Measurements from ENCODE around the gene SELENOI. TPM values are rescaled to one million over a fixed set of nuclear protein-coding genes. Genes with fewer than 3 reads are reported as not detected.
"Not testable (repeated sequence)": the region's sequence is repeated elsewhere in the genome, so short reads cannot be mapped to it uniquely, and the experiment has no call there.

The SELENOI gene
- 15.5 and 19.0 TPM in 2 replicates for total RNA-seq (2014; rRNA removed; shearing (Covaris generic))
- 9.8 and 14.1 TPM in 2 replicates for polyA plus RNA-seq (2015; cell fraction: cytosol; rRNA removed)
- 18.9 and 24.9 TPM in 2 replicates for polyA plus RNA-seq (2015; cell fraction: nucleus; rRNA removed)

GRCh38 chr2:26345545-26346453, at the start of gene SELENOI:
Gene SELENOI, plus strand, starts transcription at chr2:26346143. Its CDS starts 90 bp downstream, at chr2:26346233.
- peak; percentile 98 for DNase-seq (ENCODE audit: low read depth)

GRCh38 chr2:26297061-26297460, 48.9 kb upstream of the SELENOI start:
- no peak for DNase-seq (ENCODE audit: low read depth)

GRCh38 chr2:26298286-26298637, 47.7 kb upstream of the SELENOI start:
- no peak for DNase-seq (ENCODE audit: low read depth)

DNA sequence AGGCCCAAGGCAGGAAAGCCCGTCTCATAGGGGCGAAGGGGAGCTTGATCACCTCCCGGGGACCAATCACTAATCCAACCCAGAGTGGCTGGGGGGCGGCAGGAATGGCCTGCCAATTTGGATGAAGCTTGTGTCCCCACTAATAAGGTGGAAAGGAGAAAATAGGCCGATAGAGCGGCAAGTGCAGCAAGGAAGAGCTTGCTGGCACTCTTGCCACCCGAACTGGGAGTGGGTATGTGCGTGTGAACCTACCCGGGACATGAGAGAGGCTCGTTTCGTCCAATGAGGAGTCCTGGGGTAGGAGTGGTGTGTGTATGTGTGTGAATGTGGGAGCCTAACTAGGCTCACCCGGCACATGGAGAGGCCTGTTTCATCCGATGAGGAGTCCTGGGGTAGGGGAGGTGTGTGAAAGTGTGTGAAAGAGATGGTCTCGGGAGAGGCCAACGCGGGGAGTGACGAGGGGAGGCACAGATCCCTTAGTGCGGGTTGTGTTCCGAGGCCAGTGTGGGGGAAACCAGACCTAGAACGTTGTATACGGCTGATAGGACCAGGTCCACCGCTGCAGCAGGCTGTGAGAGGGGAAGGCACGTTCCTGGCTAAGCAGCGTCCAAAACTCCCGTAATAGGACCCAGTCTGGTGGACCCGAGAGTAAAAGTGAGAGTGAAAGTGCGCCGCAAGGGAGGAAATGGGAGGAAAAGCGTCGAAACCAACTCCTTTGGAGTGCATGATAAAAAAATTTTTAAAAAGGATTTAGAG, 47.1 kb upstream of the SELENOI start:
- no peak for DNase-seq (ENCODE audit: low read depth)

GRCh38 chr2:26299471-26300101, 46.4 kb upstream of the SELENOI start:
- DNase-seq (ENCODE audit: low read depth) = peak; percentile 44

- no peak for DNase-seq (ENCODE audit: low read depth)
These were observed 45.6 kb upstream of the SELENOI start for GRCh38 chr2:26300234-26300925.

- DNase-seq (ENCODE audit: low read depth) = peak; percentile 63
These were observed 43.1 kb upstream of the SELENOI start for GRCh38 chr2:26302846-26303245.

GRCh38 chr2:26305094-26305493, 40.8 kb upstream of the SELENOI start:
- DNase-seq (ENCODE audit: low read depth) = not testable (repeated sequence)

GRCh38 chr2:26305540-26305939, 40.4 kb upstream of the SELENOI start:
- no peak for DNase-seq (ENCODE audit: low read depth)

DNA sequence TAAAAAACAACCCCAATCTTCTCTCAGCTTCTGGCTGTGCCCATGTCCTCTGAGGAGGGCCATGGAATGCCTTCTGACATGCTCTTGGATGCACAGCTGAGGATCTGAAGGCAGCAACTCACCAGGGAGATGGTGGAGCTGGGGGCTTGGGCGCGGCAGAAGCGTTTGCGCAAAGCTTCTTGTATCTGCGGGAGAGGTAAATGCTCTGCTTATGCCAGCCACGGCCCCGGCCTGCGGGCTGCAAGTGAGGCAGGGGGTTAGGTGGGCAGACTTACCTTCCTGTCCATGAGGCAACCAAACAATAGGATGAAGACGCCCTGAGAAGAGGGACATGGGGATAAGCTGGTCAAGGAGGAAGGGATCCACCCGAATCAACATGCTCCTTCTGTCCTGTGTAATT, 36.0 kb upstream of the SELENOI start:
- DNase-seq (ENCODE audit: low read depth) = no peak

GRCh38 chr2:26312471-26312870, 33.5 kb upstream of the SELENOI start:
- no peak for DNase-seq (ENCODE audit: low read depth)

- no peak for DNase-seq (ENCODE audit: low read depth)
These were observed 32.5 kb upstream of the SELENOI start for GRCh38 chr2:26313446-26313845.

DNA sequence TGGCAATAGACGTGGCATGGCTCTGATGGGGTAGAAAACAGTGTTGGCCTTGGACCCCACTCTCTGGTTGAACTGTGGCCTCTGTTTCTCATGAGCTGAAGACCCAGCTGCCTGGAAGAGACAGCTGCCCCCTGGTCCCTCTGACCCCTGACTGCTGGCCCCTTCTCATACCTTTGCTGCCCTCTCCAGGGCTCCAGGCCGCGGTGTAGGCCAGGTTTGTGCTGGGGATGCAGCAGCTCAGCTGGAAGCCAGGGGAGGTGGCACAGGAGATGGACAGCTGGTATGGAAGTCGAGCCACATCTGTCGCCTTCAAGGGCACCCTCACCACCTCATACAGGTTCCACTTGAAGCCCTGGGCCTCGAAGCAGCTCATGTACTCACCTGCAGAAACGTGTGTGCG, 31.7 kb upstream of the SELENOI start:
- no peak for DNase-seq (ENCODE audit: low read depth)

DNA sequence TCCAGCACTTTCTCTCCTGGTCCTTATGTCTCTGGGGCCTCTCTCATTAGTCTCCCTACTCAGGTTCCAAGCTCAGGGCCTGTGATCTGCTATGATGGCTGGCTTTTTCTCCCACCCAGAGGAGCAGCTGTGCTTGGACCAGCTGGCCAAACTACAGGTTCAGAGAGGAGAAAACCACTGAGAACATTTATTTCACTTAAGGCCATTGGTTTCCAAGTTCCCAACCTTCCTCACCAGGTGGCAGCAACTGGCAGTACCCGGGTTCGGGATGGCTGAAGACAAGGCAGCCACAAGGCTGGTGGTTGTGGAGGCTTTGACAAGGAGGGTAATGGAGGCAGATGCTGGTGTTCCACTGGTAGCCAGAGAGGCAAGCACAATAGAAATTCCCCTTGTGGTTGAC, 29.9 kb upstream of the SELENOI start:
- no peak for DNase-seq (ENCODE audit: low read depth)

DNA sequence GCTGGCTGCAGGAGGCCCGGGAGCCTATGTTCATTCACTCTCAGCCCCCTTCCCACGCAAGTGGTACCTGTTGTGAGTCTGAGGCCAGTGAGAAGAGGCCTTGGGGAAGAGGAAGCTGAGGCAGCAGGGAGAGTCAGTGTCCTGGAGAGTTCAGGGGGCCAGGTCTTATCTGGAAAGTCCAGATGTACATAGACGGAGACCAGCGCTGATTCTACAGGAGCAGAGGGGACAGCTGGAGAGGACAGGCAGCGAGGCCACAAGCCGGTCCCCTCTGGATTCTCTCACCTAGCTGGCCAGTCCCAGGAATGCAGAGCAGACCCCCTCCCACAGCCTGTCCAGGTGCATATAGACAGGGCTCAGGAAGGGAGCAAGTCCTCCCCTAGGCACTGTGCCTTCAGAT, 29.1 kb upstream of the SELENOI start:
- no peak for DNase-seq (ENCODE audit: low read depth)

- DNase-seq (ENCODE audit: low read depth) = no peak
These were observed 28.4 kb upstream of the SELENOI start for GRCh38 chr2:26317377-26318105.

DNA sequence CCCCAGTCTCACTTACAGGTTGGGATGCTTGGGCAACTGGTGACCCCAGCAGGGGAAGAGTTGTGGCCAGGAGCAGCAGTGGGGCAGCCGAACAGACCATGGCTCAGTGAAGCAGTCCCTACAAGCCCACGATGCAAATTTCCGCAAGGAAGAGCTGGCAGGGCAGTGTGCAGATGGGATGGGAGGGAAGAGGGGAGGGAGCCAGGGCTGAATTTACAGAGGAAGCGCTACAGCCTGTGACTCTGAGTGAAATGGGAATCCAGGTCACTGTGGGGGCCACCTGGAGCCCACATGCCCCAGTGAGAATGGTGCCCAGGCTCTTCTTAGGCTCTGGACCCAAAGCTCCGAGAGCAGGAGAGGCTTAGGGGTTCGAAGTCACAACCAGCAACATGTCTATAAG, 27.0 kb upstream of the SELENOI start:
- DNase-seq (ENCODE audit: low read depth) = no peak

DNA sequence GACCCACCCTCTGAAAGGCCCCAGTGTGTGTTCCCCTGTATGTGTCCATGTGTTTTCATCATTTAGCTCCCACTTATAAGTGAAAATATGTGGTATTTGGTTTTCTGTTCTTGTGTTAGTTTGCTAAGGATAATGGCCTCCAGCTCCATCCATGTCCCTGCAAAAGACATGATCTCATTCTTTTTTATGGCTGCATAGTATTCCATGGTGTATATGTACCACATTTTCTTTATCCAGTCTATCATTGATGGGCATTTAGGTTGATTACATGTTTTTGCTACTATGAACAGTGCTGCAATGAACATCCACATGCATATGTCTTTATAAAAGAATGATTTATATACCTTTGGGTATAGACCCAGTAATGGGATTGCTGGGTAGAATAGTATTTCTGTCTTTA, 21.5 kb upstream of the SELENOI start:
- DNase-seq (ENCODE audit: low read depth) = not testable (repeated sequence)

DNA sequence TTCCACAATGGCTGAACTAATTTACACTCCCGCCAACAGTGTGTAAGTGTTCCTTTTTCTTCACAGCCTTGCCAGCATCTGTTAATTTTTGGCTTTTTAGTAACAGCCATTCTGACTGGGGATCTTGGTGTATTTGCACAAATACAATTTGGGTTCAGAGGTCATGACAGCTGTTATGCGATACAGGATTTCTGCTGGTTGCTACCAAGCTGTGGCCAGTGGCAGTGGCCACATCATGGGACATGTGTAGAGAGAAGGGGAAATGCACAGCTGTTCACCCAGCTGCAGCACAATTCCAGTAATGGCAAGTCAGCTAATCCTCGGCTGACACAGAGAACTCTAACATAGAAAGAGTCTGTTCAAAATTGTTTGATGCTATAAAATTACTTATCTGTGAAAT, 21.0 kb upstream of the SELENOI start:
- DNase-seq (ENCODE audit: low read depth) = no peak

DNA sequence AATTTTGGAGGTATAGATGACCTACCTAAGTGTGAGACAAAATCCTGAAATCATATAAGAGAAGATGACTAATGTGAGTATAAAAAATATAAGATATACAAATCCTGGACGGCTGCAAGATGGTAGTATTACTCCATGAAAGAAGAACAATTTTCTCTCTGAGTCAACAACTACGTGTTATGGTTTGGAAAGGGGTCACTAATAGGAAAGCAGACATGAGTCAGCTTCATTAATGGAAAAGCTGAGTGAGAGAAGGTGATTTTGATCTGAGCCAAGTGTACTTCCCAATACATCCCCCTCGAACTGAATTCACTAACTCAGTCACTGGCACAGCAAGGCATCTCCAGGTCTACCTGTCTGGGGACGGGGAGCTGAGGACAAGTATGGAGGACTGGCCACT, 20.1 kb upstream of the SELENOI start:
- DNase-seq (ENCODE audit: low read depth) = peak; percentile 52

DNA sequence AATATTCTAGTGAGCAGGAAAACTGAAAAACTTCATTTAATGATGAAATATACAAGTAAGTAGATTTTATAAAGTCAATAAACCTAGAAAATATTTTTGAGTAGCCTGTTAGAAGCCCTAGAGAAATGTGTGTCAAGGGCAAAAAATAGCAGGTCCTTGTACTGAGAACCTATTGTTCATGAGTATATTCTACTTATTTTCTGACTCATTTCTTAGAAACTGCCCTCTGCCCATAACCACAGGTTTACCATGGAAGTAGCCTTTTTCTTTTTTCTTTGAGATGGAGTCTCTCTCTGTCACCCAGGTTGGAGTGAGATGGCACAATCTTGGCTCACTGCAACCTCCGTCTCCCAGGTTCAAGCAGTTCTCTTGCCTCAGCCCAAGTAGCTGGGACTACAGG, 19.4 kb upstream of the SELENOI start:
- peak; percentile 18 for DNase-seq (ENCODE audit: low read depth)
